ENCODE data around the gene SLC6A11.

Gene SLC6A11

GRCh38 chr3:10972072-10972782, 156.2 kb downstream of the SLC6A11 start:
- Histone ChIP-seq H3K4me3 (ENCODE audit: low read depth, low read length, poor library complexity, severe bottlenecking) (no peak overlapping the region), H3K36me3 (ENCODE audit: insufficient read depth, low read length) (no peaks in the 10 kb centered on the region), H3F3A (ENCODE audit: insufficient read depth, low read length) (no peaks in the 10 kb centered on the region), H3K27ac (ENCODE audit: low read depth, low read length, poor library complexity, severe bottlenecking) (no peak overlapping the region), H3K9ac (ENCODE audit: low read length) (no peak overlapping the region), H4K20me1 (ENCODE audit: insufficient read depth, low read length) (no peaks in the 10 kb centered on the region), H3K9me3 (ENCODE audit: low read length) (no peaks in the 10 kb centered on the region), H3K79me2 (ENCODE audit: insufficient read depth, low read length) (no peaks in the 10 kb centered on the region), H3K4me1 (ENCODE audit: insufficient read depth, low read length, severe bottlenecking) (no peaks in the 10 kb centered on the region), H3K27me3 (ENCODE audit: insufficient read depth, low read length) (no peaks in the 10 kb centered on the region), H2AFZ (ENCODE audit: low read length) (no peak overlapping the region), H3K9me2 (ENCODE audit: low read depth, low read length) (no peaks in the 10 kb centered on the region), H3K4me2 (ENCODE audit: low read length) (no peak overlapping the region)
- no peak for TF ChIP-seq CTCF (IDR thresholded peaks at IDR 0.05; ENCODE audit: low read length)
- TF ChIP-seq EZH2 (IDR thresholded peaks at IDR 0.05; ENCODE audit: borderline replicate concordance, low read length) = no peak

GRCh38 chr3:10973046-10973595, 157.1 kb downstream of the SLC6A11 start:
- Histone ChIP-seq H3K4me3 (ENCODE audit: low read depth, low read length, poor library complexity, severe bottlenecking) (no peak overlapping the region), H3K9me2 (ENCODE audit: low read depth, low read length) (no peaks in the 10 kb centered on the region), H2AFZ (ENCODE audit: low read length) (no peak overlapping the region), H3K9ac (ENCODE audit: low read length) (no peak overlapping the region), H3K79me2 (ENCODE audit: insufficient read depth, low read length) (no peaks in the 10 kb centered on the region), H3K4me2 (ENCODE audit: low read length) (no peak overlapping the region), H3K36me3 (ENCODE audit: insufficient read depth, low read length) (no peaks in the 10 kb centered on the region), H3K27me3 (ENCODE audit: insufficient read depth, low read length) (no peaks in the 10 kb centered on the region), H3K4me1 (ENCODE audit: insufficient read depth, low read length, severe bottlenecking) (no peaks in the 10 kb centered on the region), H3F3A (ENCODE audit: insufficient read depth, low read length) (no peaks in the 10 kb centered on the region), H3K27ac (ENCODE audit: low read depth, low read length, poor library complexity, severe bottlenecking) (no peak overlapping the region), H4K20me1 (ENCODE audit: insufficient read depth, low read length) (no peaks in the 10 kb centered on the region), H3K9me3 (ENCODE audit: low read length) (no peaks in the 10 kb centered on the region)
- no peak for TF ChIP-seq EZH2 (IDR thresholded peaks at IDR 0.05; ENCODE audit: borderline replicate concordance, low read length)
- TF ChIP-seq CTCF (IDR thresholded peaks at IDR 0.05; ENCODE audit: low read length) = no peak

GRCh38 chr3:10974131-10974530, 158.1 kb downstream of the SLC6A11 start:
- Histone ChIP-seq H4K20me1 (ENCODE audit: insufficient read depth, low read length) (no peaks in the 10 kb centered on the region), H3K9me2 (ENCODE audit: low read depth, low read length) (no peaks in the 10 kb centered on the region), H3K9ac (ENCODE audit: low read length) (no peak overlapping the region), H3K4me3 (ENCODE audit: low read depth, low read length, poor library complexity, severe bottlenecking) (no peak overlapping the region), H3F3A (ENCODE audit: insufficient read depth, low read length) (no peaks in the 10 kb centered on the region), H3K36me3 (ENCODE audit: insufficient read depth, low read length) (no peaks in the 10 kb centered on the region), H3K79me2 (ENCODE audit: insufficient read depth, low read length) (no peaks in the 10 kb centered on the region), H2AFZ (ENCODE audit: low read length) (no peak overlapping the region), H3K4me1 (ENCODE audit: insufficient read depth, low read length, severe bottlenecking) (no peaks in the 10 kb centered on the region), H3K27ac (ENCODE audit: low read depth, low read length, poor library complexity, severe bottlenecking) (no peak overlapping the region), H3K9me3 (ENCODE audit: low read length) (no peaks in the 10 kb centered on the region), H3K27me3 (ENCODE audit: insufficient read depth, low read length) (no peaks in the 10 kb centered on the region), H3K4me2 (ENCODE audit: low read length) (no peak overlapping the region)
- TF ChIP-seq EZH2 (IDR thresholded peaks at IDR 0.05; ENCODE audit: borderline replicate concordance, low read length) (no peak), CTCF (IDR thresholded peaks at IDR 0.05; ENCODE audit: low read length) (no peak)
